ENCODE results near the gene MCTP1.

The MCTP1 gene

GRCh38 chr5:94810281-94810680 is 474.6 kb downstream of the MCTP1 start:
- DNase-seq (ENCODE audit: low read depth), result no peak

- DNase-seq (ENCODE audit: low read depth), result no peak
These were observed 476.4 kb downstream of the MCTP1 start for GRCh38 chr5:94808497-94808896.

GRCh38 chr5:94807985-94808384 is 476.9 kb downstream of the MCTP1 start:
- no peak for DNase-seq (ENCODE audit: low read depth)

GRCh38 chr5:94802450-94802849 is 482.4 kb downstream of the MCTP1 start:
- DNase-seq (ENCODE audit: low read depth), result no peak

GRCh38 chr5:94796586-94796985 is 488.3 kb downstream of the MCTP1 start:
- no peak for DNase-seq (ENCODE audit: low read depth)

- no peak for DNase-seq (ENCODE audit: low read depth)
These were observed 491.1 kb downstream of the MCTP1 start for GRCh38 chr5:94793816-94794198.

- DNase-seq (ENCODE audit: low read depth), result no peak
These were observed 491.6 kb downstream of the MCTP1 start for GRCh38 chr5:94793113-94793815.

GRCh38 chr5:94791829-94792228 is 493.1 kb downstream of the MCTP1 start:
- no peak for DNase-seq (ENCODE audit: low read depth)

GRCh38 chr5:94788527-94788926 is 496.4 kb downstream of the MCTP1 start:
- DNase-seq (ENCODE audit: low read depth), result no peak

- DNase-seq (ENCODE audit: low read depth), result no peak
These were observed 500.1 kb downstream of the MCTP1 start for GRCh38 chr5:94784536-94785505.

- DNase-seq (ENCODE audit: low read depth), result no peak
These were observed 502.5 kb downstream of the MCTP1 start for GRCh38 chr5:94782383-94782782.

GRCh38 chr5:94779684-94780083 is 505.2 kb downstream of the MCTP1 start:
- DNase-seq (ENCODE audit: low read depth), result no peak

- DNase-seq (ENCODE audit: low read depth), result no peak
These were observed 506.2 kb downstream of the MCTP1 start for GRCh38 chr5:94778732-94779131.

- no peak for DNase-seq (ENCODE audit: low read depth)
These were observed 506.6 kb downstream of the MCTP1 start for GRCh38 chr5:94778299-94778698.

- no peak for DNase-seq (ENCODE audit: low read depth)
These were observed 507.6 kb downstream of the MCTP1 start for GRCh38 chr5:94777056-94777880.

- no peak for DNase-seq (ENCODE audit: low read depth)
These were observed 508.7 kb downstream of the MCTP1 start for GRCh38 chr5:94776167-94776566.

GRCh38 chr5:94775088-94775487 is 509.8 kb downstream of the MCTP1 start:
- DNase-seq (ENCODE audit: low read depth), result no peak

GRCh38 chr5:94771742-94772141 is 513.2 kb downstream of the MCTP1 start:
- no peak for DNase-seq (ENCODE audit: low read depth)

- no peak for DNase-seq (ENCODE audit: low read depth)
These were observed 514.9 kb downstream of the MCTP1 start for GRCh38 chr5:94769996-94770395.

- no peak for DNase-seq (ENCODE audit: low read depth)
These were observed 523.1 kb downstream of the MCTP1 start for GRCh38 chr5:94761786-94762185.

GRCh38 chr5:94761055-94761454 is 523.8 kb downstream of the MCTP1 start:
- no peak for DNase-seq (ENCODE audit: low read depth)

GRCh38 chr5:94759961-94760360 is 524.9 kb downstream of the MCTP1 start:
- DNase-seq (ENCODE audit: low read depth), result no peak

All from activated T-helper 1 cell treated with Interleukin-2 at 50 U/mL for 16 hours (primary cell).